ENCODE results near the gene CAMKV. TPM values are rescaled to one million over a fixed set of nuclear protein-coding genes. Genes with fewer than 3 reads are reported as not detected.

The CAMKV gene
- total and polyA plus RNA-seq, 10 of the 15 experiments (the other 5 are each of a cell fraction or from before 2014, with no cell fraction given), result 0.06 to 0.20 TPM; not detected in 8

DNA sequence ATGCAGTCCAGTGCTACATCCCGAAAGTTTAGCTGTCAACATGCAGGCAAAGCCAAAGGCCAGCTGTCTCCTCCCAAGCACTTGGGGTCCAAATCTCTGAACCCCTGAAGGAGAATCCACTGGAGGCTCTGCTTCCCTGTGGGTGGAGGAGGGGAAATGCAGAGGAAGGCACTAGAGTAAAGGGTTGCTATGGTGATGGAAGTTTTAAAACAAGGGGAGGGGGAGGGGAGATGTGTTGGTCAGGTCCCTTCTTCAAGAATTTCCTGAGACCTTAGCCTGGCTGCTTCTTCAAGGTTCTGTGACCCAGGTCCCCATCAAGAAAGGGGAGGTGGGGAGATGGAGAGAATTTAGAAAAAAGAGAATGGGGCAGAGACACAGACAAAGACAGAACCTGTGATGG, 2.3 kb downstream of the CAMKV start:
- POLR2A ChIA-PET, result interaction anchor here (0.6 kb wide), 1 partner anchor 80 kb away, joined by 3 read pairs; no protein-coding TSS in a partner anchor
- CTCF ChIA-PET, result no interaction called here
- 27% methylated on average over 1 of the region's 1 CpG for whole genome bisulfite sequencing (ENCODE audit: insufficient coverage, insufficient replicate concordance, low lambda C conversion rate, missing lambda C conversion rate)
- H3K79me2 ChIP-seq (ENCODE audit: control insufficient read depth, insufficient read depth, low read length), result no peaks in the 10 kb centered on the region
- H3K4me3 ChIP-seq, result no peak overlapping the region
- no peaks in the 10 kb centered on the region for H3K9me3 ChIP-seq (replicated peaks; ENCODE audit: control insufficient read depth, insufficient read depth, low read length)
- H3K36me3 ChIP-seq (ENCODE audit: control insufficient read depth in 2 of 2, insufficient read depth in 2 of 2, low read length in 1 of 2), result no peaks in the 10 kb centered on the region
- no peak overlapping the region for H2AFZ ChIP-seq (ENCODE audit: control insufficient read depth, low read depth, low read length)
- H4K20me1 ChIP-seq (ENCODE audit: control insufficient read depth, insufficient read depth), result no peaks in the 10 kb centered on the region
- no TSS peak for BruUV-seq (replicated peaks)
- RAD21 ChIA-PET (ENCODE audit: unreplicated experiment), result no interaction called here
- H3K9ac ChIP-seq (ENCODE audit: control insufficient read depth, insufficient read depth, low read length), result no peak overlapping the region
- in situ Hi-C loops (cut with MboI), result no loop called here
- ATAC-seq, result no peak
- no peaks in the 10 kb centered on the region for H3K4me1 ChIP-seq (ENCODE audit: control insufficient read depth, insufficient read depth, low read length)
- no peak for DNase-seq (ENCODE audit: low read depth, low spot score)
- no peak overlapping the region for H3K27ac ChIP-seq (ENCODE audit: control insufficient read depth, insufficient read depth)
- no peak overlapping the region for H3K4me2 ChIP-seq (ENCODE audit: control insufficient read depth, insufficient read depth)
- intact Hi-C loops (cut with micrococcal nuclease; ENCODE audit: unreplicated experiment), result no loop called here
- peaks cover 5 to 11% of the 10 kb centered on the region in 2 experiments; a peak in 3 of 4 replicates for H3K27me3 ChIP-seq (replicated peaks in 1 of 2; ENCODE audit: control insufficient read depth in 2 of 2, insufficient read depth in 2 of 2, low read length in 1 of 2)
- SMC1A ChIA-PET (ENCODE audit: uncharacterized antibody, unreplicated experiment), result interaction anchor here (1.2 to 2.5 kb wide), 2 partner anchors 12 to 42 kb away, joined by 3 to 8 read pairs; partner anchors contain the start of gene TRAIP
- FAIRE-seq, result no peak
- TF ChIP-seq MEF2B (IDR thresholded peaks at IDR 0.05; ENCODE audit: partially characterized antibody, poor library complexity, severe bottlenecking) (no peak), FOS (IDR thresholded peaks at IDR 0.05; ENCODE audit: borderline replicate concordance, extremely low read depth, insufficient read length) (no peak), RFX5 (IDR thresholded peaks at IDR 0.05; ENCODE audit: low read depth, low read length) (no peak), ETV6 (conservative IDR thresholded peaks at IDR 0.05 in 1 of 2, IDR thresholded peaks at IDR 0.05 in 1 of 2; ENCODE audit: borderline replicate concordance in 1 of 2, low read depth in 1 of 2) (no peak), TCF7 (IDR thresholded peaks at IDR 0.05; ENCODE audit: borderline replicate concordance) (no peak)
- TF ChIP-seq, protein P1, sequence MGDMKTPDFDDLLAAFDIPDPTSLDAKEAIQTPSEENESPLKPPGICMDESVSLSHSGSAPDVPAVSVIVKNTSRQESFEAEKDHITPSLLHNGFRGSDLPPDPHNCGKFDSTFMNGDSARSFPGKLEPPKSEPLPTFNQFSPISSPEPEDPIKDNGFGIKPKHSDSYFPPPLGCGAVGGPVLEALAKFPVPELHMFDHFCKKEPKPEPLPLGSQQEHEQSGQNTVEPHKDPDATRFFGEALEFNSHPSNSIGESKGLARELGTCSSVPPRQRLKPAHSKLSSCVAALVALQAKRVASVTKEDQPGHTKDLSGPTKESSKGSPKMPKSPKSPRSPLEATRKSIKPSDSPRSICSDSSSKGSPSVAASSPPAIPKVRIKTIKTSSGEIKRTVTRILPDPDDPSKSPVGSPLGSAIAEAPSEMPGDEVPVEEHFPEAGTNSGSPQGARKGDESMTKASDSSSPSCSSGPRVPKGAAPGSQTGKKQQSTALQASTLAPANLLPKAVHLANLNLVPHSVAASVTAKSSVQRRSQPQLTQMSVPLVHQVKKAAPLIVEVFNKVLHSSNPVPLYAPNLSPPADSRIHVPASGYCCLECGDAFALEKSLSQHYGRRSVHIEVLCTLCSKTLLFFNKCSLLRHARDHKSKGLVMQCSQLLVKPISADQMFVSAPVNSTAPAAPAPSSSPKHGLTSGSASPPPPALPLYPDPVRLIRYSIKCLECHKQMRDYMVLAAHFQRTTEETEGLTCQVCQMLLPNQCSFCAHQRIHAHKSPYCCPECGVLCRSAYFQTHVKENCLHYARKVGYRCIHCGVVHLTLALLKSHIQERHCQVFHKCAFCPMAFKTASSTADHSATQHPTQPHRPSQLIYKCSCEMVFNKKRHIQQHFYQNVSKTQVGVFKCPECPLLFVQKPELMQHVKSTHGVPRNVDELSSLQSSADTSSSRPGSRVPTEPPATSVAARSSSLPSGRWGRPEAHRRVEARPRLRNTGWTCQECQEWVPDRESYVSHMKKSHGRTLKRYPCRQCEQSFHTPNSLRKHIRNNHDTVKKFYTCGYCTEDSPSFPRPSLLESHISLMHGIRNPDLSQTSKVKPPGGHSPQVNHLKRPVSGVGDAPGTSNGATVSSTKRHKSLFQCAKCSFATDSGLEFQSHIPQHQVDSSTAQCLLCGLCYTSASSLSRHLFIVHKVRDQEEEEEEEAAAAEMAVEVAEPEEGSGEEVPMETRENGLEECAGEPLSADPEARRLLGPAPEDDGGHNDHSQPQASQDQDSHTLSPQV (IDR thresholded peaks at IDR 0.05), result no peak
- TF ChIP-seq, protein P2, sequence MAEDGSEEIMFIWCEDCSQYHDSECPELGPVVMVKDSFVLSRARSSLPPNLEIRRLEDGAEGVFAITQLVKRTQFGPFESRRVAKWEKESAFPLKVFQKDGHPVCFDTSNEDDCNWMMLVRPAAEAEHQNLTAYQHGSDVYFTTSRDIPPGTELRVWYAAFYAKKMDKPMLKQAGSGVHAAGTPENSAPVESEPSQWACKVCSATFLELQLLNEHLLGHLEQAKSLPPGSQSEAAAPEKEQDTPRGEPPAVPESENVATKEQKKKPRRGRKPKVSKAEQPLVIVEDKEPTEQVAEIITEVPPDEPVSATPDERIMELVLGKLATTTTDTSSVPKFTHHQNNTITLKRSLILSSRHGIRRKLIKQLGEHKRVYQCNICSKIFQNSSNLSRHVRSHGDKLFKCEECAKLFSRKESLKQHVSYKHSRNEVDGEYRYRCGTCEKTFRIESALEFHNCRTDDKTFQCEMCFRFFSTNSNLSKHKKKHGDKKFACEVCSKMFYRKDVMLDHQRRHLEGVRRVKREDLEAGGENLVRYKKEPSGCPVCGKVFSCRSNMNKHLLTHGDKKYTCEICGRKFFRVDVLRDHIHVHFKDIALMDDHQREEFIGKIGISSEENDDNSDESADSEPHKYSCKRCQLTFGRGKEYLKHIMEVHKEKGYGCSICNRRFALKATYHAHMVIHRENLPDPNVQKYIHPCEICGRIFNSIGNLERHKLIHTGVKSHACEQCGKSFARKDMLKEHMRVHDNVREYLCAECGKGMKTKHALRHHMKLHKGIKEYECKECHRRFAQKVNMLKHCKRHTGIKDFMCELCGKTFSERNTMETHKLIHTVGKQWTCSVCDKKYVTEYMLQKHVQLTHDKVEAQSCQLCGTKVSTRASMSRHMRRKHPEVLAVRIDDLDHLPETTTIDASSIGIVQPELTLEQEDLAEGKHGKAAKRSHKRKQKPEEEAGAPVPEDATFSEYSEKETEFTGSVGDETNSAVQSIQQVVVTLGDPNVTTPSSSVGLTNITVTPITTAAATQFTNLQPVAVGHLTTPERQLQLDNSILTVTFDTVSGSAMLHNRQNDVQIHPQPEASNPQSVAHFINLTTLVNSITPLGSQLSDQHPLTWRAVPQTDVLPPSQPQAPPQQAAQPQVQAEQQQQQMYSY (CRISPR knock-in tag; IDR thresholded peaks at IDR 0.05), result no peak
- TF ChIP-seq, protein P3, sequence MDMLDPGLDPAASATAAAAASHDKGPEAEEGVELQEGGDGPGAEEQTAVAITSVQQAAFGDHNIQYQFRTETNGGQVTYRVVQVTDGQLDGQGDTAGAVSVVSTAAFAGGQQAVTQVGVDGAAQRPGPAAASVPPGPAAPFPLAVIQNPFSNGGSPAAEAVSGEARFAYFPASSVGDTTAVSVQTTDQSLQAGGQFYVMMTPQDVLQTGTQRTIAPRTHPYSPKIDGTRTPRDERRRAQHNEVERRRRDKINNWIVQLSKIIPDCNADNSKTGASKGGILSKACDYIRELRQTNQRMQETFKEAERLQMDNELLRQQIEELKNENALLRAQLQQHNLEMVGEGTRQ (IDR thresholded peaks at IDR 0.05; ENCODE audit: borderline replicate concordance, low read depth, low read length), result no peak
- TF ChIP-seq, protein P4, sequence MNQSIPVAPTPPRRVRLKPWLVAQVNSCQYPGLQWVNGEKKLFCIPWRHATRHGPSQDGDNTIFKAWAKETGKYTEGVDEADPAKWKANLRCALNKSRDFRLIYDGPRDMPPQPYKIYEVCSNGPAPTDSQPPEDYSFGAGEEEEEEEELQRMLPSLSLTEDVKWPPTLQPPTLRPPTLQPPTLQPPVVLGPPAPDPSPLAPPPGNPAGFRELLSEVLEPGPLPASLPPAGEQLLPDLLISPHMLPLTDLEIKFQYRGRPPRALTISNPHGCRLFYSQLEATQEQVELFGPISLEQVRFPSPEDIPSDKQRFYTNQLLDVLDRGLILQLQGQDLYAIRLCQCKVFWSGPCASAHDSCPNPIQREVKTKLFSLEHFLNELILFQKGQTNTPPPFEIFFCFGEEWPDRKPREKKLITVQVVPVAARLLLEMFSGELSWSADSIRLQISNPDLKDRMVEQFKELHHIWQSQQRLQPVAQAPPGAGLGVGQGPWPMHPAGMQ (IDR thresholded peaks at IDR 0.05; ENCODE audit: borderline replicate concordance), result no peak

Measured in GM12878 (cell line).